Loucy (cell line): ENCODE measurements around the gene SYT7.

Experiments used
- CTCF ChIP-seq: fragments of 200-600 bp; sonication (generic); conservative IDR thresholded peaks from 2 replicates; pipeline ENCODE4 v1.5.1; 2014; ENCODE audit warnings: mild to moderate bottlenecking, antibody characterized with exemption, low read length
- EZH2phosphoT487 ChIP-seq: fragments of 200-600 bp; IDR thresholded peaks from 2 replicates; pipeline ENCODE4 v1.6.1; 2018; ENCODE audit warnings: antibody characterized with exemption, mild to moderate bottlenecking, moderate library complexity, borderline replicate concordance

DNA sequence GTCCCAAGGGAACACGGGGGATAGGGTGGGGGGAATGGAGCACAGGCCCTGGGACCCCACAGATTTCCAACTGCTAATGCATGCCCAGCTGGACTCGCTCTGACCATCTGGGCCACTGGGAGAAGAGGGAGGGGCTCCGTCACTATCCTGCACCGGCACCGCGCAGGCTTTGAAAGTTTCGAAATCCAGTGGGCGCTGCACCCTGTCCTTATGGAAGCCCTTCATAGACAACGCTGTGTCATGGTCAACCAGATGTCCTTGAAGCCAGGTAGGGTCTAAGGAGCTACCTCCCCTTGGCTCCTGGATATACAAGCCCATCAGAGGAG, 42.3 kb downstream of the SYT7 start:
- no peak for TF ChIP-seq CTCF
- no peak for TF ChIP-seq EZH2phosphoT487
